Esophagus squamous epithelium (tissue), 5 donors: ENCODE data around the gene MAP1S. TPM values are rescaled to one million over a fixed set of nuclear protein-coding genes. Genes with fewer than 3 reads are reported as not detected.

Experiments
- DNase-seq: peaks from one replicate; lab custom pipeline; 2025; lab: John Stamatoyannopoulos, UW
- H3K27ac ChIP-seq, 4 donors: fragments of 200-600 bp; sonication (generic); one replicate each; pipeline ENCODE4 v1.5.1; 2016 to 2019; ENCODE audit warnings: mild to moderate bottlenecking in 1 of 4
- H3K27me3 ChIP-seq, 4 donors: fragments of 200-600 bp; sonication (generic); 1 replicate in 3 of 4; 2 replicates in 1 of 4; pipeline versions ENCODE4 v1.5.1 to v1.6.0; 2017 to 2021; ENCODE audit warnings: antibody characterized with exemption in 1 of 4
- H3K36me3 ChIP-seq, 3 donors: fragments of 200-600 bp; sonication (generic); one replicate each; pipeline ENCODE4 v1.5.1; 2016 to 2019
- H3K4me1 ChIP-seq, 3 donors: fragments of 200-600 bp; sonication (generic); one replicate each; pipeline ENCODE4 v1.5.1; 2017 to 2019
- H3K4me3 ChIP-seq, 4 donors: fragments of 200-600 bp; sonication (generic); 1 replicate in 3 of 4; 2 replicates in 1 of 4; pipeline ENCODE4 v1.5.1; 2016 to 2019; ENCODE audit warnings: mild to moderate bottlenecking in 2 of 4, moderate library complexity in 1 of 4
- H3K9me3 ChIP-seq, 3 donors: fragments of 200-600 bp; sonication (generic); one replicate each; pipeline ENCODE4 v1.5.1; 2016 to 2019
- CTCF ChIP-seq, 6 experiments: fragments of 450-650 bp in 4 of 6; fragments of 200-600 bp in 2 of 6; sonication (generic) in 2 of 6; IDR thresholded peaks; one replicate each; pipeline ENCODE4 v1.5.1; 2016 to 2019; ENCODE audit warnings: antibody characterized with exemption in 6 of 6, mild to moderate bottlenecking in 4 of 6, moderate library complexity in 4 of 6
- POLR2A ChIP-seq, 4 donors: fragments of 450-650 bp; IDR thresholded peaks; one replicate each; pipeline ENCODE4 v1.6.1; 2017; ENCODE audit warnings: antibody characterized with exemption in 4 of 4, mild to moderate bottlenecking in 4 of 4, moderate library complexity in 3 of 4
- WGBS, 2 donors: methylation state at CpG; one replicate each; pipeline ENCODE4 v1.1.5; 2018; 5-methylcytosine and 5-hydroxymethylcytosine counted together
- intact Hi-C: fragments of 100-400 bp; cut with DNase I; formaldehyde crosslinking; loops from one replicate; pipeline ENCODE4 v1.15.0; 2022
- total RNA-seq, 4 donors: library from RNA; depleted of rRNA; stranded (reverse); fragments of >200 nt; gene quantifications; one replicate each; pipeline ENCODE4 v1.1.0, GENCODE V29; 2016
- donor health status: DM: yes; HTN: yes; CAD: no.

The MAP1S gene
- total RNA-seq, 4 donors from 2014 or later: 4.8 to 16.3 (median 11.4) TPM

GRCh38 chr19:17721111-17721628 lies 1.9 kb downstream of the MAP1S start:
- Histone ChIP-seq H3K4me3 (peak overlapping the region in 3 of 4 donors; percentile 75 to 96 (median 85)), H3K27me3 (peaks cover 0 to 3% (median 0%) of the 10 kb centered on the region in 4 donors), H3K4me1 (peaks cover 23 to 62% (median 41%) of the 10 kb centered on the region in 3 donors), H3K36me3 (peaks cover 6 to 35% (median 13%) of the 10 kb centered on the region in 3 donors), H3K9me3 (no peaks in the 10 kb centered on the region), H3K27ac (peak overlapping the region in 1 of 4 donors; percentile 25)
- no peak for DNase-seq
- 64 to 85% methylated on average over 10 of the region's 12 CpGs for WGBS, 2 donors
- intact Hi-C loops: no loop called here
- TF ChIP-seq CTCF (IDR thresholded peaks at IDR 0.05) (no peak), POLR2A (IDR thresholded peaks at IDR 0.05) (no peak)

GRCh38 chr19:17721821-17722220 lies 2.5 kb downstream of the MAP1S start:
- no peak for DNase-seq
- Histone ChIP-seq H3K27ac (peak overlapping the region in 1 of 4 donors; percentile 12), H3K27me3 (no peaks in the 10 kb centered on the region), H3K4me3 (peak overlapping the region in 1 of 4 donors; percentile 96), H3K9me3 (no peaks in the 10 kb centered on the region), H3K4me1 (peaks cover 23 to 60% (median 40%) of the 10 kb centered on the region in 3 donors), H3K36me3 (peaks cover 12 to 42% (median 20%) of the 10 kb centered on the region in 3 donors)
- 17 to 53% methylated on average over 6 of the region's 8 CpGs for WGBS, 2 donors
- intact Hi-C loops: no loop called here
- TF ChIP-seq POLR2A (IDR thresholded peaks at IDR 0.05) (no peak), CTCF (IDR thresholded peaks at IDR 0.05) (no peak)

GRCh38 chr19:17722655-17723240 lies 3.5 kb downstream of the MAP1S start:
- H3K4me3 ChIP-seq: no peak overlapping the region
- no peaks in the 10 kb centered on the region for H3K9me3 ChIP-seq
- TF ChIP-seq CTCF (IDR thresholded peaks at IDR 0.05): no peak
- no peak for TF ChIP-seq POLR2A (IDR thresholded peaks at IDR 0.05)
- no peak for DNase-seq
- H3K4me1 ChIP-seq: peaks cover 23 to 51% (median 30%) of the 10 kb centered on the region in 3 donors
- intact Hi-C loops: no loop called here
- WGBS, 2 donors: 80 to 90% methylated on average over 10 to 12 of the region's 12 CpGs
- no peak overlapping the region for H3K27ac ChIP-seq
- peaks cover 21 to 51% (median 29%) of the 10 kb centered on the region in 3 donors for H3K36me3 ChIP-seq
- no peaks in the 10 kb centered on the region for H3K27me3 ChIP-seq

- H3K36me3 ChIP-seq: peaks cover 28 to 70% (median 35%) of the 10 kb centered on the region in 3 donors
- H3K4me1 ChIP-seq: peaks cover 23 to 34% (median 24%) of the 10 kb centered on the region in 3 donors
These were observed 5.4 kb downstream of the MAP1S start for GRCh38 chr19:17724655-17725054.

More at GRCh38 chr19:17724655-17725054, 5.4 kb downstream of the MAP1S start:
- no peak overlapping the region for H3K27ac ChIP-seq
- no peak overlapping the region for H3K4me3 ChIP-seq
- H3K27me3 ChIP-seq: no peaks in the 10 kb centered on the region
- no peak for TF ChIP-seq CTCF (IDR thresholded peaks at IDR 0.05)
- WGBS, 2 donors: 94% methylated on average over 5 to 7 of the region's 7 CpGs
- no peaks in the 10 kb centered on the region for H3K9me3 ChIP-seq
- no peak for DNase-seq
- intact Hi-C loops: no loop called here
